IPS DF 6.9 (cell line): ENCODE measurements around the gene PIGT.

Experiments used
- DNase-seq: peaks from one replicate; pipeline ENCODE4 v3.0.0-alpha.2; 2013; ENCODE audit warnings: low read depth, low spot score
- H3K27ac ChIP-seq: one replicate; pipeline ENCODE4 v1.5.1; 2013; ENCODE audit warnings: low read length, control low read depth
- H3K27me3 ChIP-seq: 2 replicates; pipeline ENCODE4 v1.6.1; 2013; ENCODE audit warnings: mild to moderate bottlenecking, low read length; ENCODE audit not compliant: control insufficient read depth, insufficient read depth
- H3K36me3 ChIP-seq: 2 replicates; pipeline ENCODE4 v1.6.1; 2013; ENCODE audit warnings: low read length; ENCODE audit not compliant: control insufficient read depth, insufficient read depth
- H3K4me1 ChIP-seq: 2 replicates; pipeline ENCODE4 v1.6.1; 2013; ENCODE audit warnings: low read length; ENCODE audit not compliant: control insufficient read depth, insufficient read depth
- H3K4me3 ChIP-seq: 2 replicates; pipeline ENCODE4 v1.5.1; 2013; ENCODE audit warnings: mild to moderate bottlenecking, low read length
- H3K9me3 ChIP-seq: 2 replicates; pipeline ENCODE4 v1.6.1; 2013; ENCODE audit warnings: low read length, inconsistent platforms; ENCODE audit not compliant: control insufficient read depth, insufficient read depth
- WGBS: extraction: QIAGEN DNeasy Blood & Tissue Kit; methylation state at CpG from one replicate; pipeline ENCODE4 v1.1.7; 2013; ENCODE audit warnings: mixed read lengths, missing lambda C conversion rate; ENCODE audit not compliant: insufficient read length, insufficient coverage; 5-methylcytosine and 5-hydroxymethylcytosine counted together

PIGT gene

GRCh38 chr20:45445805-45446562 lies 30.0 kb downstream of the PIGT start:
- no CpG with 5 or more reads among the region's 7 CpGs for WGBS
- H3K9me3 ChIP-seq: no peaks in the 10 kb centered on the region
- H3K36me3 ChIP-seq: no peaks in the 10 kb centered on the region
- H3K4me1 ChIP-seq: no peaks in the 10 kb centered on the region
- H3K27ac ChIP-seq: no peak overlapping the region
- H3K27me3 ChIP-seq: no peaks in the 10 kb centered on the region
- DNase-seq: no peak
- H3K4me3 ChIP-seq: no peak overlapping the region

GRCh38 chr20:45448270-45448669 lies 32.3 kb downstream of the PIGT start:
- no peak overlapping the region for H3K27ac ChIP-seq
- no peaks in the 10 kb centered on the region for H3K4me1 ChIP-seq
- WGBS: no CpG with 5 or more reads among the region's 6 CpGs
- no peak overlapping the region for H3K4me3 ChIP-seq
- DNase-seq: no peak
- no peaks in the 10 kb centered on the region for H3K27me3 ChIP-seq
- no peaks in the 10 kb centered on the region for H3K9me3 ChIP-seq
- H3K36me3 ChIP-seq: no peaks in the 10 kb centered on the region

- Histone ChIP-seq H3K27ac (no peak overlapping the region), H3K36me3 (no peaks in the 10 kb centered on the region), H3K9me3 (no peaks in the 10 kb centered on the region), H3K4me3 (no peak overlapping the region), H3K27me3 (no peaks in the 10 kb centered on the region), H3K4me1 (no peaks in the 10 kb centered on the region)
- no CpG with 5 or more reads among the region's 3 CpGs for WGBS
- no peak for DNase-seq
Observed at GRCh38 chr20:45449528-45449927, 33.6 kb downstream of the PIGT start.

- whole genome bisulfite sequencing: no CpG with 5 or more reads among the region's 5 CpGs
- Histone ChIP-seq H3K9me3 (no peaks in the 10 kb centered on the region), H3K27ac (no peak overlapping the region), H3K4me1 (no peaks in the 10 kb centered on the region), H3K4me3 (no peak overlapping the region), H3K27me3 (no peaks in the 10 kb centered on the region), H3K36me3 (no peaks in the 10 kb centered on the region)
- DNase-seq: no peak
Observed at GRCh38 chr20:45450097-45450818, 34.3 kb downstream of the PIGT start.

DNA sequence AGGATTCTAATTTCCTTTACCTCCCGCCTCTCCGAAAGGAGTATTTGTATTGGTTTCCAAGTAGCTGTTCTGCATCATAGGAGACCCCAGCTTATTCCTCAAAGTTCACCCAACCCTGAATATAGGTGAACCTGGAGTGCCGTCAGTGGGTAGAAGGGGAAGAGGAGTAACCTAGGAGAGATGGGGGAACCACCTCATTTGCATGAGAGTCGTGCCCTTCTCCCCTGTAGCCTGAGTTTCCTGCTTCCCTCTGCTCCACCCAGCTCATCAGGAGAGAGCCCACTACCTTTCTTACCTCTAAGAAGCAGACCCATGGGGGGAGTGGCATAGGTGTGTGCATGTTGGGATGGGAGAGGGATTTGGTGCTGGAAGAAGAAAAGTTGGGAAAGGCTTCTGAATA lies 36.3 kb downstream of the PIGT start:
- no peaks in the 10 kb centered on the region for H3K4me1 ChIP-seq
- H3K36me3 ChIP-seq: no peaks in the 10 kb centered on the region
- H3K27me3 ChIP-seq: no peaks in the 10 kb centered on the region
- WGBS: no CpG with 5 or more reads among the region's 4 CpGs
- no peak overlapping the region for H3K27ac ChIP-seq
- no peak overlapping the region for H3K4me3 ChIP-seq
- no peaks in the 10 kb centered on the region for H3K9me3 ChIP-seq
- no peak for DNase-seq

DNA sequence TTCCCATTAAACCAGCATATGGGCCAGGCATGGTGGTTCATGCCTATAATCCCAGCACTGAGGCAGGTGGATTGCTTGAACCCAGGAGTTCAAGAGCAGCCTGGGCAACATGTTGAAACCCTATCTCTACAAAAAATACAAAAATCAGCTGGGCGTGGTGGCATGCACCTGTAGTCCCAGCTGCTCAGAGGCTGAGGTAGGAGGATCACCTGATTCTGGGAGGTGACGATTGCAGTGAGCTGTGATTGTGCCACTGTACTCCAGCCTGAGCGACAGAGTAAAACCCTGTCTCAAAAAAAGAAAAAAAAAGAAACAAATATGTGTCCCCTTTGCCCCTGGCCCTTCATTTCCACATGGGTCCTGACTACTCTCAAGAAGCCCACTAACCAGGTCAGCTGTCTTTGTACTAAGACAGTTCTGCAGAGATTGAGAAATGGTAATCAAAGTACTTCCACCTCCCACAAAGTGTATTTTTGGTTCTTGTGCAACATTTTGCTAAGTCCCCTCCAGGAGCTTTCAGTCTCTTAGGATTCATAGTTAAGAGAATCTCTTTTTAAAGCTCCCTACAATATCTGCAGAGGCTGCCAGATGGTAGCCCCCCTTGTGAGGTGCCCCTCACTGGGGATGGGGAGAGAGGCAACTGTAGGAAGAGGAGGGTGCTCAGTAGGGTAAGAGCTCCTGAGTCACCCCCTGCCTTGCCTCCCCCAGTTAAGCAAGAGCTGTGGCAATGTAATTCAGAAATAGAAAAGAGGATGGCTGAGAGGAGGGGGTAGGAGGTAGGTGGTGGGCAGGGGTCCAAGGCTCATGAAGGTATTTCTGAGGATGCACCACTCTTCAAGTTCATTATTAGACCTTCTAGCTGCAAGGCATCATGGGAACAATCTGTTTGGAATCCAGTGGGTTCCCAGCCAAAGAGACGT lies 37.1 kb downstream of the PIGT start:
- no peak overlapping the region for H3K27ac ChIP-seq
- H3K27me3 ChIP-seq: no peaks in the 10 kb centered on the region
- no peaks in the 10 kb centered on the region for H3K9me3 ChIP-seq
- WGBS: no CpG with 5 or more reads among the region's 4 CpGs
- H3K36me3 ChIP-seq: no peaks in the 10 kb centered on the region
- no peak for DNase-seq
- no peaks in the 10 kb centered on the region for H3K4me1 ChIP-seq
- H3K4me3 ChIP-seq: no peak overlapping the region

DNA sequence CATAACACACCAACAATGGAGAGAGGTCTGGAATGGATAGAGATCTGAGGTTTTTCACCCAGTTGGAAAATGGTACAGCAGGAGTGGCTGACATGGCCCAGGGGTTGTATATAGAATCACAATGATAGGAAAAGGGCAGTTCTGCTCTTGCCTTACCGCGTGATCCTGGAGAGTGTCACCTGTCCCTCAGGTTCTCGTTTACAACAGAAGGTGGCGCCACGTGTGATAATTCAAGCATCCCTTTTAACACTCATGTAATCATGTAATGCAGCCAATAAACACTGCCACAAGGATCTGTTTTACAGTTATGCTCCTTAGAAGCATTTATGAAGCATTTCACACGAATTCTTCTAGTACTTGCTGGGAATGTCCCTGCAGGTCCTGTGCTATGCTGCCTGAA lies 40.7 kb downstream of the PIGT start:
- no peaks in the 10 kb centered on the region for H3K27me3 ChIP-seq
- no peak for DNase-seq
- no peaks in the 10 kb centered on the region for H3K9me3 ChIP-seq
- no peaks in the 10 kb centered on the region for H3K36me3 ChIP-seq
- no peak overlapping the region for H3K27ac ChIP-seq
- H3K4me1 ChIP-seq: no peaks in the 10 kb centered on the region
- no peak overlapping the region for H3K4me3 ChIP-seq
- no CpG with 5 or more reads among the region's 6 CpGs for WGBS

GRCh38 chr20:45459606-45460005 lies 43.7 kb downstream of the PIGT start:
- no peaks in the 10 kb centered on the region for H3K4me1 ChIP-seq
- H3K27me3 ChIP-seq: no peaks in the 10 kb centered on the region
- H3K27ac ChIP-seq: no peak overlapping the region
- H3K4me3 ChIP-seq: no peak overlapping the region
- no peaks in the 10 kb centered on the region for H3K36me3 ChIP-seq
- no peak for DNase-seq
- H3K9me3 ChIP-seq: no peaks in the 10 kb centered on the region
- WGBS: no CpG with 5 or more reads among the region's 5 CpGs

- whole genome bisulfite sequencing: no CpG with 5 or more reads among the region's 1 CpG
- no peaks in the 10 kb centered on the region for H3K9me3 ChIP-seq
- no peak overlapping the region for H3K4me3 ChIP-seq
- no peaks in the 10 kb centered on the region for H3K27me3 ChIP-seq
- no peaks in the 10 kb centered on the region for H3K36me3 ChIP-seq
- H3K4me1 ChIP-seq: no peaks in the 10 kb centered on the region
- no peak overlapping the region for H3K27ac ChIP-seq
- no peak for DNase-seq
Observed at GRCh38 chr20:45461225-45461624, 45.3 kb downstream of the PIGT start.

DNA sequence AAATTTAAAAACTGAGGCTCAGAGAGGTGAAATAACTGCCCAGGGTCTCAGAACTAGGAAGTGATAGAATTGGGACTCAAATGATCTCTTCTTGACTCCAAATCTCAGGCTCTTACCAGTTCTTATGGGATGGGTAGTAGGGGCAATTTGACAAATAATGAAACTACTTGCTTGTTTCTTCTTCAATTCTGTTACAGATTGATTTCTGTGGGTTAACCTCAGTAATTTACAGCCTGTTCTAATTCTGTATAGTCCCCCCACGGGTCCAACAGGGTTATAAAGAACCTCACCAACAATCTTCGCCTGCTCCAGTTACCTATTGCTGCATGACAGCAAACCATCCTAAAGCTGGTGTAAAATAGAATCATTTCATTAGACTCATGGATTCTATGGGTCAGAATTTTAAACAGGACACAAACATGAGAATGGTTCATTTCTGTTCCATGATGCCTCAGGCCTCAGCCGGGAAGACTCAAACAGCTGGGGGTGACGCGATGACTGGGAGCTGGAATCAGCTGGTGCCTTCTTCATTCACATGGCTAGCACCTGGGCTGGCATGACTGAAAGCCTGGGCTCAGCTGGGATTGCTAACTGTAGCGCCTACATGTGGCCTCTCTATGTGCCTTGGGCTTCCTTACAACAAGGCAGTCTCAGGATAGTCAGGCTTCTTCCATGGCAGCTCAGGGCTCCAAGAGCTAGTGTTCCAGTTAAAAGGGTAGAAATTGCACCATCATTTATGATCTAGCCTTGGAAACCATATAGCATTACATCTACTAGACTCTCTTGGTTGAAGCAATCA lies 47.0 kb downstream of the PIGT start:
- Histone ChIP-seq H3K36me3 (no peaks in the 10 kb centered on the region), H3K9me3 (no peaks in the 10 kb centered on the region), H3K27me3 (no peaks in the 10 kb centered on the region), H3K27ac (no peak overlapping the region), H3K4me3 (no peak overlapping the region), H3K4me1 (peaks cover under 1% of the 10 kb centered on the region; the same call in 1 of the 2 replicates)
- DNase-seq: no peak
- no CpG with 5 or more reads among the region's 6 CpGs for WGBS
